Liver (tissue), 3 donors: ENCODE results near the gene FAM169A.

Source experiments
- ATF3 ChIP-seq: IDR thresholded peaks from 2 replicates; pipeline ENCODE4 v1.6.1; 2016; ENCODE audit warnings: antibody characterized with exemption
- CTCF ChIP-seq: fragments of 150-350 bp; IDR thresholded peaks from 2 replicates; pipeline ENCODE4 v1.5.1; 2017; ENCODE audit warnings: improper control_type of control experiment, low read depth, low read length; ENCODE audit not compliant: missing input control
- FOXA1 ChIP-seq: IDR thresholded peaks from 2 replicates; pipeline ENCODE4 v1.6.1; 2016; ENCODE audit warnings: antibody characterized with exemption
- FOXA2 ChIP-seq: IDR thresholded peaks from 2 replicates; pipeline ENCODE4 v1.6.1; 2016; ENCODE audit warnings: antibody characterized with exemption
- GABPA ChIP-seq, 2 donors: IDR thresholded peaks in 1 of 2; conservative IDR thresholded peaks in 1 of 2; 2 replicates each; pipeline ENCODE4 v1.6.1; 2016; ENCODE audit warnings: antibody characterized with exemption in 2 of 2, mild to moderate bottlenecking in 1 of 2, moderate library complexity in 1 of 2
- HNF4A ChIP-seq, 2 donors: conservative IDR thresholded peaks; 2 replicates each; pipeline ENCODE4 v1.6.1; 2016; ENCODE audit warnings: antibody characterized with exemption in 2 of 2, mild to moderate bottlenecking in 2 of 2
- JUND ChIP-seq, 2 donors: IDR thresholded peaks; 2 replicates each; pipeline ENCODE4 v1.6.1; 2016; ENCODE audit warnings: antibody characterized with exemption in 2 of 2
- RXRA ChIP-seq, 2 donors: IDR thresholded peaks; 2 replicates each; pipeline ENCODE4 v1.6.1; 2017 to 2018; ENCODE audit warnings: antibody characterized with exemption in 2 of 2, mild to moderate bottlenecking in 1 of 2
- TAF1 ChIP-seq: conservative IDR thresholded peaks from 2 replicates; pipeline ENCODE4 v1.6.1; 2016; ENCODE audit warnings: antibody characterized with exemption, mild to moderate bottlenecking
- TF ChIP-seq, protein P1 (sequence below): IDR thresholded peaks from 2 replicates; pipeline ENCODE4 v1.6.1; 2016; ENCODE audit warnings: antibody characterized with exemption, mild to moderate bottlenecking
- TF ChIP-seq, protein P2 (sequence below): IDR thresholded peaks from 2 replicates; pipeline ENCODE4 v1.6.1; 2016; ENCODE audit warnings: antibody characterized with exemption
- TF ChIP-seq, protein P3 (sequence below): IDR thresholded peaks from 2 replicates; pipeline ENCODE4 v1.6.1; 2016; ENCODE audit warnings: antibody characterized with exemption
- donor health status: healthy.
- donor health status: healthy.

- TF ChIP-seq CTCF (no peak), ATF3 (no peak), TAF1 (no peak), RXRA (IDR thresholded peaks at IDR 0.05) (no peak), HNF4A (conservative IDR thresholded peaks at IDR 0.05) (no peak), JUND (IDR thresholded peaks at IDR 0.05) (no peak), FOXA2 (no peak), GABPA (IDR thresholded peaks at IDR 0.05 in 1 of 2, conservative IDR thresholded peaks at IDR 0.05 in 1 of 2) (no peak), FOXA1 (no peak)
- TF ChIP-seq, protein P1, sequence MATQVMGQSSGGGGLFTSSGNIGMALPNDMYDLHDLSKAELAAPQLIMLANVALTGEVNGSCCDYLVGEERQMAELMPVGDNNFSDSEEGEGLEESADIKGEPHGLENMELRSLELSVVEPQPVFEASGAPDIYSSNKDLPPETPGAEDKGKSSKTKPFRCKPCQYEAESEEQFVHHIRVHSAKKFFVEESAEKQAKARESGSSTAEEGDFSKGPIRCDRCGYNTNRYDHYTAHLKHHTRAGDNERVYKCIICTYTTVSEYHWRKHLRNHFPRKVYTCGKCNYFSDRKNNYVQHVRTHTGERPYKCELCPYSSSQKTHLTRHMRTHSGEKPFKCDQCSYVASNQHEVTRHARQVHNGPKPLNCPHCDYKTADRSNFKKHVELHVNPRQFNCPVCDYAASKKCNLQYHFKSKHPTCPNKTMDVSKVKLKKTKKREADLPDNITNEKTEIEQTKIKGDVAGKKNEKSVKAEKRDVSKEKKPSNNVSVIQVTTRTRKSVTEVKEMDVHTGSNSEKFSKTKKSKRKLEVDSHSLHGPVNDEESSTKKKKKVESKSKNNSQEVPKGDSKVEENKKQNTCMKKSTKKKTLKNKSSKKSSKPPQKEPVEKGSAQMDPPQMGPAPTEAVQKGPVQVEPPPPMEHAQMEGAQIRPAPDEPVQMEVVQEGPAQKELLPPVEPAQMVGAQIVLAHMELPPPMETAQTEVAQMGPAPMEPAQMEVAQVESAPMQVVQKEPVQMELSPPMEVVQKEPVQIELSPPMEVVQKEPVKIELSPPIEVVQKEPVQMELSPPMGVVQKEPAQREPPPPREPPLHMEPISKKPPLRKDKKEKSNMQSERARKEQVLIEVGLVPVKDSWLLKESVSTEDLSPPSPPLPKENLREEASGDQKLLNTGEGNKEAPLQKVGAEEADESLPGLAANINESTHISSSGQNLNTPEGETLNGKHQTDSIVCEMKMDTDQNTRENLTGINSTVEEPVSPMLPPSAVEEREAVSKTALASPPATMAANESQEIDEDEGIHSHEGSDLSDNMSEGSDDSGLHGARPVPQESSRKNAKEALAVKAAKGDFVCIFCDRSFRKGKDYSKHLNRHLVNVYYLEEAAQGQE, result no peak
- TF ChIP-seq, protein P2, sequence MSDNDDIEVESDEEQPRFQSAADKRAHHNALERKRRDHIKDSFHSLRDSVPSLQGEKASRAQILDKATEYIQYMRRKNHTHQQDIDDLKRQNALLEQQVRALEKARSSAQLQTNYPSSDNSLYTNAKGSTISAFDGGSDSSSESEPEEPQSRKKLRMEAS, result no peak
- TF ChIP-seq, protein P3, sequence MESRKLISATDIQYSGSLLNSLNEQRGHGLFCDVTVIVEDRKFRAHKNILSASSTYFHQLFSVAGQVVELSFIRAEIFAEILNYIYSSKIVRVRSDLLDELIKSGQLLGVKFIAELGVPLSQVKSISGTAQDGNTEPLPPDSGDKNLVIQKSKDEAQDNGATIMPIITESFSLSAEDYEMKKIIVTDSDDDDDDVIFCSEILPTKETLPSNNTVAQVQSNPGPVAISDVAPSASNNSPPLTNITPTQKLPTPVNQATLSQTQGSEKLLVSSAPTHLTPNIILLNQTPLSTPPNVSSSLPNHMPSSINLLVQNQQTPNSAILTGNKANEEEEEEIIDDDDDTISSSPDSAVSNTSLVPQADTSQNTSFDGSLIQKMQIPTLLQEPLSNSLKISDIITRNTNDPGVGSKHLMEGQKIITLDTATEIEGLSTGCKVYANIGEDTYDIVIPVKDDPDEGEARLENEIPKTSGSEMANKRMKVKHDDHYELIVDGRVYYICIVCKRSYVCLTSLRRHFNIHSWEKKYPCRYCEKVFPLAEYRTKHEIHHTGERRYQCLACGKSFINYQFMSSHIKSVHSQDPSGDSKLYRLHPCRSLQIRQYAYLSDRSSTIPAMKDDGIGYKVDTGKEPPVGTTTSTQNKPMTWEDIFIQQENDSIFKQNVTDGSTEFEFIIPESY, result no peak
Measured at GRCh38 chr5:74736759-74737158, 129.4 kb downstream of the FAM169A start.
